ENCODE measurements around the gene SLC23A2. TPM values are rescaled to one million over a fixed set of nuclear protein-coding genes. Genes with fewer than 3 reads are reported as not detected.

The SLC23A2 gene
- total RNA-seq, 1 experiment from 2014 or later: 16.3 TPM

DNA sequence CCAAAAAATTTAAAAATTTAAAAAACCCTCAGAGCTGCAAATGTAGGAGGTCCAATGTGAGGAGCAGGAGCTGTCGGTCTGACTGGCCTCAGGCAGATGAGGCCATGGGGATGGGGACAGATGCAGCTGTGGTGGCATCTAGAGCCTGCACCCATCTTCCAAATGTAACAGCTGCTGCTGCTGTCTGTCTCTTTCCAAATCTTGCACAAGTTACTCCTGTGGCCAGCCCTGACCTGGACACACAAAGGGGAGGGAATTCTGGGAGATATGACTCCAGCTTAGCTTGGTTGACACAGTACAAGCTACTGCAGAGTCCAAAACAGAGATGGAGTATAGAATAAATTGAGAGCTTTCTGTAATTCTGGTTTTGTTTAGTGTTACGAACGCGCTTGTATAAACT, 164.4 kb downstream of the SLC23A2 start:
- intact Hi-C loops (cut with micrococcal nuclease): no loop called here
- Histone ChIP-seq H3K27ac (ENCODE audit: low read depth, low read length) (no peak overlapping the region), H3K27me3 (ENCODE audit: insufficient read depth, low read length) (peaks cover 5% of the 10 kb centered on the region; the same call in 1 of the 2 replicates), H3K9ac (ENCODE audit: low read length) (no peak overlapping the region), H4K20me1 (ENCODE audit: insufficient read depth) (no peaks in the 10 kb centered on the region), H3K79me2 (ENCODE audit: insufficient read depth, low read length) (no peaks in the 10 kb centered on the region), H3K9me2 (ENCODE audit: insufficient read depth) (no peaks in the 10 kb centered on the region), H3K36me3 (ENCODE audit: control insufficient read depth in 1 of 2, insufficient read depth in 2 of 2, low read length in 2 of 2) (no peaks in the 10 kb centered on the region), H3K4me1 (ENCODE audit: control insufficient read depth in 1 of 2, insufficient read depth in 2 of 2, low read length in 2 of 2) (no peaks in the 10 kb centered on the region), H2AFZ (ENCODE audit: low read depth, low read length, poor library complexity, severe bottlenecking) (no peak overlapping the region), H3K4me3 (replicated peaks in 1 of 2; ENCODE audit: low read depth in 1 of 2, low read length in 2 of 2) (no peak overlapping the region), H3K4me2 (ENCODE audit: low read length) (no peak overlapping the region), H3K9me3 (ENCODE audit: control insufficient read depth in 1 of 2, insufficient read depth in 1 of 2, low read depth in 1 of 2, low read length in 2 of 2) (no peaks in the 10 kb centered on the region)
- BruUV-seq (replicated peaks): no TSS peak
- no peak for DNase-seq (ENCODE audit: low read depth, low spot score)
- ATAC-seq: no peak
- POLR2A ChIA-PET: interaction anchor here (0.7 kb wide), 1 partner anchor 290 kb away, joined by 3 read pairs; the partner anchor contains the start of gene CDS2
- CTCF ChIA-PET: no interaction called here
- RAD21 ChIA-PET (ENCODE audit: low non-redundant PET in 1 of 2, low total read pairs in 2 of 2, uncharacterized antibody in 2 of 2, unreplicated experiment in 2 of 2): no interaction called here
- TF ChIP-seq ELF1 (IDR thresholded peaks at IDR 0.05; ENCODE audit: borderline replicate concordance, low read depth) (no peak), ZFX (IDR thresholded peaks at IDR 0.05) (no peak)
- TF ChIP-seq, protein P1, sequence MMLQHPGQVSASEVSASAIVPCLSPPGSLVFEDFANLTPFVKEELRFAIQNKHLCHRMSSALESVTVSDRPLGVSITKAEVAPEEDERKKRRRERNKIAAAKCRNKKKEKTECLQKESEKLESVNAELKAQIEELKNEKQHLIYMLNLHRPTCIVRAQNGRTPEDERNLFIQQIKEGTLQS (IDR thresholded peaks at IDR 0.05): no peak
- TF ChIP-seq, protein P2, sequence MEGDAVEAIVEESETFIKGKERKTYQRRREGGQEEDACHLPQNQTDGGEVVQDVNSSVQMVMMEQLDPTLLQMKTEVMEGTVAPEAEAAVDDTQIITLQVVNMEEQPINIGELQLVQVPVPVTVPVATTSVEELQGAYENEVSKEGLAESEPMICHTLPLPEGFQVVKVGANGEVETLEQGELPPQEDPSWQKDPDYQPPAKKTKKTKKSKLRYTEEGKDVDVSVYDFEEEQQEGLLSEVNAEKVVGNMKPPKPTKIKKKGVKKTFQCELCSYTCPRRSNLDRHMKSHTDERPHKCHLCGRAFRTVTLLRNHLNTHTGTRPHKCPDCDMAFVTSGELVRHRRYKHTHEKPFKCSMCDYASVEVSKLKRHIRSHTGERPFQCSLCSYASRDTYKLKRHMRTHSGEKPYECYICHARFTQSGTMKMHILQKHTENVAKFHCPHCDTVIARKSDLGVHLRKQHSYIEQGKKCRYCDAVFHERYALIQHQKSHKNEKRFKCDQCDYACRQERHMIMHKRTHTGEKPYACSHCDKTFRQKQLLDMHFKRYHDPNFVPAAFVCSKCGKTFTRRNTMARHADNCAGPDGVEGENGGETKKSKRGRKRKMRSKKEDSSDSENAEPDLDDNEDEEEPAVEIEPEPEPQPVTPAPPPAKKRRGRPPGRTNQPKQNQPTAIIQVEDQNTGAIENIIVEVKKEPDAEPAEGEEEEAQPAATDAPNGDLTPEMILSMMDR (IDR thresholded peaks at IDR 0.05 in 2 of 3, conservative IDR thresholded peaks at IDR 0.05 in 1 of 3; ENCODE audit: borderline replicate concordance in 1 of 3, insufficient read depth in 1 of 3, low read depth in 2 of 3, low read length in 2 of 3): no peak

DNA sequence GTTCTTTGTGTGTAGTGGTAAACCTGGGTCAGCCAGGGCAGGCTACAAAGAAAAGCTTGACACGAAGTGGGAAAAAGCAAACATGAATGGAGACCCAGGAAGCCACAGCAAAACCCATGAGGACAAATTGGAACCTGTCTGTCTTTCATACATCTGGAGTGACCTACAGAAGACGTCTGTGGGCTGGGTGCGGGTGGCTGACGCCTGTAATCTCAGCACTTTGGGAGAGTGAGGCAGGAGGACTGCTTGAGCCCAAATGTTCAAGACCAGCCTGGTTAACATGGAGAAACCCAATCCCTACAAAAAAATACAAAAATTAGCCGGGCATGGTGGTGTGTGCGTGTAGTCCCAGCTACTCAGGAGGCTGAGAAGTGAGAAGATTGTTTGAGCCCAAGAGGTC, 164.8 kb downstream of the SLC23A2 start:
- POLR2A ChIA-PET: interaction anchor here (0.7 kb wide), 1 partner anchor 291 kb away, joined by 3 read pairs; the partner anchor contains the start of gene CDS2
- Histone ChIP-seq H3K9me2 (ENCODE audit: insufficient read depth) (no peaks in the 10 kb centered on the region), H3K36me3 (ENCODE audit: control insufficient read depth in 1 of 2, insufficient read depth in 2 of 2, low read length in 2 of 2) (no peaks in the 10 kb centered on the region), H2AFZ (ENCODE audit: low read depth, low read length, poor library complexity, severe bottlenecking) (no peak overlapping the region), H3K4me3 (replicated peaks in 1 of 2; ENCODE audit: low read depth in 1 of 2, low read length in 2 of 2) (no peak overlapping the region), H3K79me2 (ENCODE audit: insufficient read depth, low read length) (no peaks in the 10 kb centered on the region), H4K20me1 (ENCODE audit: insufficient read depth) (no peaks in the 10 kb centered on the region), H3K4me2 (ENCODE audit: low read length) (no peak overlapping the region), H3K9ac (ENCODE audit: low read length) (no peak overlapping the region), H3K27ac (ENCODE audit: low read depth, low read length) (no peak overlapping the region), H3K4me1 (ENCODE audit: control insufficient read depth in 1 of 2, insufficient read depth in 2 of 2, low read length in 2 of 2) (no peaks in the 10 kb centered on the region), H3K27me3 (ENCODE audit: insufficient read depth, low read length) (peaks cover 5% of the 10 kb centered on the region; the same call in 1 of the 2 replicates), H3K9me3 (ENCODE audit: control insufficient read depth in 1 of 2, insufficient read depth in 1 of 2, low read depth in 1 of 2, low read length in 2 of 2) (no peaks in the 10 kb centered on the region)
- RAD21 ChIA-PET (ENCODE audit: low non-redundant PET in 1 of 2, low total read pairs in 2 of 2, uncharacterized antibody in 2 of 2, unreplicated experiment in 2 of 2): no interaction called here
- CTCF ChIA-PET: no interaction called here
- DNase-seq (ENCODE audit: low read depth, low spot score) (no peak), ATAC-seq (no peak)
- intact Hi-C loops (cut with micrococcal nuclease): no loop called here
- TF ChIP-seq, protein P1 (IDR thresholded peaks at IDR 0.05): no peak
- TF ChIP-seq SIN3A (IDR thresholded peaks at IDR 0.05; ENCODE audit: low read depth) (no peak), FOSL1 (IDR thresholded peaks at IDR 0.05; ENCODE audit: low read depth) (no peak), POLR2AphosphoS5 (IDR thresholded peaks at IDR 0.05; ENCODE audit: low read depth, low read length) (no peak), ELF1 (IDR thresholded peaks at IDR 0.05; ENCODE audit: borderline replicate concordance, low read depth) (no peak), YY1 (IDR thresholded peaks at IDR 0.05; ENCODE audit: extremely low read depth, insufficient replicate concordance, low read depth, low read length) (no peak), EZH2phosphoT487 (IDR thresholded peaks at IDR 0.05; ENCODE audit: borderline replicate concordance) (no peak), EGR1 (IDR thresholded peaks at IDR 0.05; ENCODE audit: low read depth) (no peak), EZH2 (IDR thresholded peaks at IDR 0.05) (no peak), SRF (IDR thresholded peaks at IDR 0.05; ENCODE audit: low read depth) (no peak), TCF7L2 (IDR thresholded peaks at IDR 0.05; ENCODE audit: borderline replicate concordance, extremely low read depth, insufficient read depth, insufficient read length) (no peak)
- TF ChIP-seq, protein P3, sequence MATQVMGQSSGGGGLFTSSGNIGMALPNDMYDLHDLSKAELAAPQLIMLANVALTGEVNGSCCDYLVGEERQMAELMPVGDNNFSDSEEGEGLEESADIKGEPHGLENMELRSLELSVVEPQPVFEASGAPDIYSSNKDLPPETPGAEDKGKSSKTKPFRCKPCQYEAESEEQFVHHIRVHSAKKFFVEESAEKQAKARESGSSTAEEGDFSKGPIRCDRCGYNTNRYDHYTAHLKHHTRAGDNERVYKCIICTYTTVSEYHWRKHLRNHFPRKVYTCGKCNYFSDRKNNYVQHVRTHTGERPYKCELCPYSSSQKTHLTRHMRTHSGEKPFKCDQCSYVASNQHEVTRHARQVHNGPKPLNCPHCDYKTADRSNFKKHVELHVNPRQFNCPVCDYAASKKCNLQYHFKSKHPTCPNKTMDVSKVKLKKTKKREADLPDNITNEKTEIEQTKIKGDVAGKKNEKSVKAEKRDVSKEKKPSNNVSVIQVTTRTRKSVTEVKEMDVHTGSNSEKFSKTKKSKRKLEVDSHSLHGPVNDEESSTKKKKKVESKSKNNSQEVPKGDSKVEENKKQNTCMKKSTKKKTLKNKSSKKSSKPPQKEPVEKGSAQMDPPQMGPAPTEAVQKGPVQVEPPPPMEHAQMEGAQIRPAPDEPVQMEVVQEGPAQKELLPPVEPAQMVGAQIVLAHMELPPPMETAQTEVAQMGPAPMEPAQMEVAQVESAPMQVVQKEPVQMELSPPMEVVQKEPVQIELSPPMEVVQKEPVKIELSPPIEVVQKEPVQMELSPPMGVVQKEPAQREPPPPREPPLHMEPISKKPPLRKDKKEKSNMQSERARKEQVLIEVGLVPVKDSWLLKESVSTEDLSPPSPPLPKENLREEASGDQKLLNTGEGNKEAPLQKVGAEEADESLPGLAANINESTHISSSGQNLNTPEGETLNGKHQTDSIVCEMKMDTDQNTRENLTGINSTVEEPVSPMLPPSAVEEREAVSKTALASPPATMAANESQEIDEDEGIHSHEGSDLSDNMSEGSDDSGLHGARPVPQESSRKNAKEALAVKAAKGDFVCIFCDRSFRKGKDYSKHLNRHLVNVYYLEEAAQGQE (IDR thresholded peaks at IDR 0.05; ENCODE audit: low read depth): no peak
- TF ChIP-seq, protein P4, sequence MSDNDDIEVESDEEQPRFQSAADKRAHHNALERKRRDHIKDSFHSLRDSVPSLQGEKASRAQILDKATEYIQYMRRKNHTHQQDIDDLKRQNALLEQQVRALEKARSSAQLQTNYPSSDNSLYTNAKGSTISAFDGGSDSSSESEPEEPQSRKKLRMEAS (IDR thresholded peaks at IDR 0.05): no peak
- BruUV-seq (replicated peaks): no TSS peak
